Endothelial cell of umbilical vein (primary cell): Measurements from ENCODE around the gene YWHAE. TPM values are rescaled to one million over a fixed set of nuclear protein-coding genes. Genes with fewer than 3 reads are reported as not detected.
A peak's percentile ranks its signal among the peaks of the same experiment; 100 is the strongest.

Experiments
- BruUV-seq: library from RNA; stranded (reverse); fragments of 400-500 nt; replicated peaks from 2 replicates; lab custom pipeline; 2021; lab: Mats Ljungman, UMichigan
- CTCF ChIA-PET: fragments of 300-600, 350-600 bp; sonication (Branson Sonifier 250); formaldehyde crosslinking; loops from one replicate; lab custom pipeline; 2021; ENCODE audit warnings: antibody characterized with exemption, inconsistent platforms; lab: Charles Lee
- POLR2A ChIA-PET: fragments of 300-600, 350-600 bp; sonication (Branson Sonifier 250); formaldehyde crosslinking; loops from one replicate; lab custom pipeline; 2021; ENCODE audit warnings: antibody characterized with exemption, inconsistent platforms; lab: Charles Lee
- DNase-seq: peaks from one replicate; pipeline ENCODE4 v3.0.0-alpha.2; 2011; ENCODE audit warnings: low read depth, low spot score
- FAIRE-seq: peaks from 2 replicates; lab custom pipeline; 2011; peaks lifted over from hg19 to GRCh38; lab: Jason Lieb, UNC
- H2AFZ ChIP-seq: 2 replicates; pipeline ENCODE4 v1.6.0; 2012; ENCODE audit warnings: low read depth, low read length, control low read depth, inconsistent platforms
- H3K27ac ChIP-seq: 2 replicates; pipeline ENCODE4 v1.5.1; 2011; ENCODE audit warnings: low read depth, mild to moderate bottlenecking, control low read depth, low read length, moderate library complexity; ENCODE audit not compliant: insufficient read depth
- H3K27me3 ChIP-seq, 2 experiments: 2 replicates each; pipeline versions ENCODE4 v1.6.0 to v1.6.1; 2011; ENCODE audit warnings: low read length in 2 of 2, mixed read lengths in 1 of 2; ENCODE audit not compliant: control insufficient read depth in 2 of 2, insufficient read depth in 2 of 2
- H3K36me3 ChIP-seq, 2 experiments: 2 replicates in 1 of 2; 3 replicates in 1 of 2; pipeline ENCODE4 v1.5.1; 2011; ENCODE audit warnings: low read length in 2 of 2, mild to moderate bottlenecking in 1 of 2, moderate library complexity in 1 of 2; ENCODE audit not compliant: control insufficient read depth in 2 of 2, insufficient read depth in 2 of 2; ENCODE audit errors: extremely low read depth in 1 of 2
- H3K4me1 ChIP-seq: 3 replicates; pipeline ENCODE4 v1.5.1; 2011; ENCODE audit warnings: mild to moderate bottlenecking, low read length; ENCODE audit not compliant: control insufficient read depth, insufficient read depth; ENCODE audit errors: extremely low read depth
- H3K4me2 ChIP-seq: 2 replicates; pipeline ENCODE4 v1.6.1; 2011; ENCODE audit warnings: low read length, control low read depth, mixed read lengths; ENCODE audit not compliant: insufficient read depth
- H3K4me3 ChIP-seq, 3 experiments: fragments of 200-600 bp in 1 of 3; sonication (generic), shearing (Covaris generic) in 1 of 3; replicated peaks in 1 of 3; 2 replicates each; pipeline ENCODE4 v1.5.1; 2011 to 2016; ENCODE audit warnings: control low read depth in 3 of 3, low read length in 3 of 3, mild to moderate bottlenecking in 2 of 3, inconsistent platforms in 1 of 3, low read depth in 1 of 3, moderate library complexity in 1 of 3; ENCODE audit not compliant: insufficient read depth in 1 of 3
- H3K79me2 ChIP-seq: 2 replicates; pipeline ENCODE4 v1.6.0; 2012; ENCODE audit warnings: low read length, inconsistent platforms; ENCODE audit not compliant: control insufficient read depth, insufficient read depth
- H3K9ac ChIP-seq: replicated peaks from 2 replicates; pipeline ENCODE3; 2011; ENCODE audit warnings: low read length, control low read depth; ENCODE audit not compliant: insufficient read depth; ENCODE audit errors: extremely low read depth
- H3K9me1 ChIP-seq: replicated peaks from 3 replicates; pipeline ENCODE4 v1.6.0; 2011; ENCODE audit warnings: mild to moderate bottlenecking, low read length; ENCODE audit not compliant: control insufficient read depth, insufficient read depth; ENCODE audit errors: extremely low read depth
- H3K9me3 ChIP-seq: replicated peaks from 2 replicates; pipeline ENCODE4 v1.5.1; 2012; ENCODE audit warnings: low read length, inconsistent platforms; ENCODE audit not compliant: control insufficient read depth, insufficient read depth
- H4K20me1 ChIP-seq: replicated peaks from 2 replicates; pipeline ENCODE3; 2011; ENCODE audit warnings: mild to moderate bottlenecking, low read length; ENCODE audit not compliant: control insufficient read depth, insufficient read depth; ENCODE audit errors: extremely low read depth
- CTCF ChIP-seq, 2 donors: IDR thresholded peaks; 1 replicate in 1 of 2; 2 replicates in 1 of 2; pipeline ENCODE4 v1.5.1; 2011; ENCODE audit warnings: low read length in 2 of 2, mild to moderate bottlenecking in 2 of 2, moderate library complexity in 2 of 2, control low read depth in 1 of 2, inconsistent platforms in 1 of 2, low read depth in 1 of 2; ENCODE audit not compliant: insufficient read depth in 1 of 2; ENCODE audit errors: extremely low read depth in 1 of 2
- EZH2 ChIP-seq: IDR thresholded peaks from 2 replicates; pipeline ENCODE4 v1.6.1; 2012; ENCODE audit warnings: borderline replicate concordance, low read depth, mild to moderate bottlenecking, moderate library complexity, low read length, inconsistent platforms; ENCODE audit not compliant: severe bottlenecking
- FOS ChIP-seq: IDR thresholded peaks from 2 replicates; pipeline ENCODE4 v1.6.1; 2011; ENCODE audit warnings: mild to moderate bottlenecking, low read length, moderate library complexity, borderline replicate concordance; ENCODE audit not compliant: insufficient read depth
- GATA2 ChIP-seq: IDR thresholded peaks from 2 replicates; pipeline ENCODE4 v1.7.0; 2011; ENCODE audit warnings: low read depth, mild to moderate bottlenecking, moderate library complexity, mixed read lengths, low read length; ENCODE audit not compliant: insufficient read length, insufficient read depth
- JUN ChIP-seq: IDR thresholded peaks from 2 replicates; pipeline ENCODE4 v1.6.1; 2011; ENCODE audit warnings: borderline replicate concordance, low read depth; ENCODE audit not compliant: insufficient read length, insufficient read depth
- MYC ChIP-seq: IDR thresholded peaks from one replicate; pipeline ENCODE4 v1.6.1; 2011; ENCODE audit warnings: mild to moderate bottlenecking, low read depth, low read length
- POLR2A ChIP-seq: IDR thresholded peaks from 2 replicates; pipeline ENCODE4 v1.6.1; 2012; ENCODE audit warnings: low read depth, mild to moderate bottlenecking, control low read depth, low read length
- POLR2AphosphoS5 ChIP-seq: IDR thresholded peaks from 2 replicates; pipeline ENCODE4 v1.6.1; 2012; ENCODE audit warnings: low read depth, mild to moderate bottlenecking, control low read depth, low read length, moderate library complexity; ENCODE audit not compliant: insufficient read depth
- dilution Hi-C: fragments of 300-500 bp; cut with MboI; formaldehyde crosslinking; loops from one replicate; pipeline ENCODE4 v1.15.0; 2019; ENCODE audit warnings: low sequenced_read_pairs; ENCODE audit not compliant: extremely low pct_ligation_motif_present
- intact Hi-C: fragments of 100-400 bp; cut with micrococcal nuclease; formaldehyde crosslinking; loops from one replicate; pipeline ENCODE4 v1.10.0; 2022
- polyA plus RNA-seq, 4 experiments: library from polyadenylated mRNA; depleted of rRNA in 3 of 4; stranded (reverse) in 3 of 4; unstranded in 1 of 4; fragments of >200 nt; gene quantifications; 2 replicates each; pipeline versions ENCODE4 v1.2.1 to v1.2.3, GENCODE V29; 2011 to 2012; ENCODE audit warnings: missing spikeins in 1 of 4
- total RNA-seq: library from RNA; stranded (reverse); gene quantifications from 2 replicates; pipeline ENCODE4 v1.2.3, GENCODE V29; 2021
- TF ChIP-seq, protein P1 (sequence below): IDR thresholded peaks from 2 replicates; pipeline ENCODE4 v1.6.1; 2011; ENCODE audit not compliant: insufficient read depth, insufficient read length

The YWHAE gene
- total and polyA plus RNA-seq, 2 donors (not counting 3 experiments of a cell fraction or from before 2014, with no cell fraction given) = 396 to 819 TPM

- POLR2A ChIA-PET = no interaction called here
- H3K4me2 ChIP-seq = no peak overlapping the region
- peak overlapping the region; percentile 90 for H3K27ac ChIP-seq
- CTCF ChIA-PET = no interaction called here
- intact Hi-C loops = no loop called here
- no peak overlapping the region for H3K4me3 ChIP-seq
- dilution Hi-C loops = no loop called here
- H3K9me1 ChIP-seq = no peaks in the 10 kb centered on the region
- H3K36me3 ChIP-seq = peaks cover 5 to 17% of the 10 kb centered on the region in 2 experiments
- peaks cover 25% of the 10 kb centered on the region for H3K4me1 ChIP-seq
- H3K79me2 ChIP-seq = peaks cover 38% of the 10 kb centered on the region
- H2AFZ ChIP-seq = no peak overlapping the region
- TF ChIP-seq POLR2AphosphoS5 = no peak
- no peak for TF ChIP-seq EZH2
- TF ChIP-seq, protein P1, sequence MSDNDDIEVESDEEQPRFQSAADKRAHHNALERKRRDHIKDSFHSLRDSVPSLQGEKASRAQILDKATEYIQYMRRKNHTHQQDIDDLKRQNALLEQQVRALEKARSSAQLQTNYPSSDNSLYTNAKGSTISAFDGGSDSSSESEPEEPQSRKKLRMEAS = no peak
- TF ChIP-seq MYC = no peak
- no peak for TF ChIP-seq POLR2A
- TF ChIP-seq FOS = no peak
- no peak for TF ChIP-seq GATA2
- TF ChIP-seq JUN = no peak
- no peak for TF ChIP-seq CTCF (IDR thresholded peaks at IDR 0.05; ENCODE audit: extremely low read depth in 1 of 2, insufficient read depth in 1 of 2, low read depth in 1 of 2, low read length in 2 of 2)
- FAIRE-seq = no peak
- no peaks in the 10 kb centered on the region for H3K27me3 ChIP-seq
- BruUV-seq = no TSS peak
- no peak for DNase-seq
- peaks cover 4% of the 10 kb centered on the region for H4K20me1 ChIP-seq
- no peaks in the 10 kb centered on the region for H3K9me3 ChIP-seq
- H3K9ac ChIP-seq = no peak overlapping the region
Observed at GRCh38 chr17:1421470-1421869, 21.4 kb upstream of the YWHAE start.
